PFSK-1 (cell line): Measurements from ENCODE around the gene MYL5.

Source experiments
- FOXP2 ChIP-seq: optimal IDR thresholded peaks from 2 replicates; pipeline ENCODE3; 2011; ENCODE audit warnings: borderline replicate concordance, control low read depth, inconsistent platforms; ENCODE audit not compliant: insufficient read depth; ENCODE audit errors: extremely low read length, extremely low read depth
- POLR2AphosphoS5 ChIP-seq: IDR thresholded peaks from 2 replicates; pipeline ENCODE4 v1.6.1; 2012; ENCODE audit warnings: low read depth, mild to moderate bottlenecking, control low read depth, low read length, moderate library complexity
- SIN3A ChIP-seq: IDR thresholded peaks from 2 replicates; pipeline ENCODE4 v1.6.1; 2012; ENCODE audit warnings: mild to moderate bottlenecking, low read length, moderate library complexity, borderline replicate concordance; ENCODE audit not compliant: insufficient read depth
- TAF1 ChIP-seq: IDR thresholded peaks from 2 replicates; pipeline ENCODE4 v1.6.1; 2012; ENCODE audit warnings: low read length, control low read depth, borderline replicate concordance; ENCODE audit not compliant: insufficient read depth
- TF ChIP-seq, protein P1 (sequence below), 2 experiments: IDR thresholded peaks; 2 replicates each; pipeline versions ENCODE4 v1.6.1 to v1.8.0; 2011 to 2012; ENCODE audit warnings: low read depth in 2 of 2, low read length in 2 of 2, control low read depth in 1 of 2, inconsistent platforms in 1 of 2, mild to moderate bottlenecking in 1 of 2, moderate library complexity in 1 of 2; ENCODE audit not compliant: insufficient read depth in 1 of 2

- TF ChIP-seq POLR2AphosphoS5 (no peak), TAF1 (no peak), SIN3A (no peak), FOXP2 (no peak)
- TF ChIP-seq, protein P1, sequence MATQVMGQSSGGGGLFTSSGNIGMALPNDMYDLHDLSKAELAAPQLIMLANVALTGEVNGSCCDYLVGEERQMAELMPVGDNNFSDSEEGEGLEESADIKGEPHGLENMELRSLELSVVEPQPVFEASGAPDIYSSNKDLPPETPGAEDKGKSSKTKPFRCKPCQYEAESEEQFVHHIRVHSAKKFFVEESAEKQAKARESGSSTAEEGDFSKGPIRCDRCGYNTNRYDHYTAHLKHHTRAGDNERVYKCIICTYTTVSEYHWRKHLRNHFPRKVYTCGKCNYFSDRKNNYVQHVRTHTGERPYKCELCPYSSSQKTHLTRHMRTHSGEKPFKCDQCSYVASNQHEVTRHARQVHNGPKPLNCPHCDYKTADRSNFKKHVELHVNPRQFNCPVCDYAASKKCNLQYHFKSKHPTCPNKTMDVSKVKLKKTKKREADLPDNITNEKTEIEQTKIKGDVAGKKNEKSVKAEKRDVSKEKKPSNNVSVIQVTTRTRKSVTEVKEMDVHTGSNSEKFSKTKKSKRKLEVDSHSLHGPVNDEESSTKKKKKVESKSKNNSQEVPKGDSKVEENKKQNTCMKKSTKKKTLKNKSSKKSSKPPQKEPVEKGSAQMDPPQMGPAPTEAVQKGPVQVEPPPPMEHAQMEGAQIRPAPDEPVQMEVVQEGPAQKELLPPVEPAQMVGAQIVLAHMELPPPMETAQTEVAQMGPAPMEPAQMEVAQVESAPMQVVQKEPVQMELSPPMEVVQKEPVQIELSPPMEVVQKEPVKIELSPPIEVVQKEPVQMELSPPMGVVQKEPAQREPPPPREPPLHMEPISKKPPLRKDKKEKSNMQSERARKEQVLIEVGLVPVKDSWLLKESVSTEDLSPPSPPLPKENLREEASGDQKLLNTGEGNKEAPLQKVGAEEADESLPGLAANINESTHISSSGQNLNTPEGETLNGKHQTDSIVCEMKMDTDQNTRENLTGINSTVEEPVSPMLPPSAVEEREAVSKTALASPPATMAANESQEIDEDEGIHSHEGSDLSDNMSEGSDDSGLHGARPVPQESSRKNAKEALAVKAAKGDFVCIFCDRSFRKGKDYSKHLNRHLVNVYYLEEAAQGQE (IDR thresholded peaks at IDR 0.05; ENCODE audit: insufficient read depth in 1 of 2, low read depth in 2 of 2, low read length in 2 of 2) = no peak
Observed at GRCh38 chr4:634599-634985, 39.8 kb upstream of the MYL5 start.
